H9 (cell line): ENCODE results near the gene TMED5. TPM values are rescaled to one million over a fixed set of nuclear protein-coding genes. Genes with fewer than 3 reads are reported as not detected.

Source experiments
- DNase-seq: peaks from one replicate; pipeline ENCODE4 v3.0.0-alpha.2; 2017
- H2AFZ ChIP-seq: one replicate; pipeline ENCODE4 v1.6.1; 2013; ENCODE audit warnings: mild to moderate bottlenecking, low read length, control low read depth, moderate library complexity
- H2AK5ac ChIP-seq: 2 replicates; pipeline ENCODE4 v1.6.1; 2013; ENCODE audit warnings: low read length, control low read depth, mixed read lengths; ENCODE audit not compliant: insufficient read length
- H2BK120ac ChIP-seq: one replicate; pipeline ENCODE4 v1.6.1; 2013; ENCODE audit warnings: low read depth, mild to moderate bottlenecking, low read length, control low read depth, inconsistent platforms; ENCODE audit not compliant: poor library complexity, severe bottlenecking
- H2BK12ac ChIP-seq: 2 replicates; pipeline ENCODE4 v1.6.1; 2013; ENCODE audit warnings: low read length, control low read depth, mixed read lengths, low read depth; ENCODE audit not compliant: insufficient read length
- H2BK15ac ChIP-seq: 2 replicates; pipeline ENCODE4 v1.6.1; 2013; ENCODE audit warnings: low read depth, low read length, control low read depth
- H2BK20ac ChIP-seq: one replicate; pipeline ENCODE4 v1.6.1; 2013; ENCODE audit warnings: low read depth, mild to moderate bottlenecking, low read length, control low read depth, inconsistent platforms; ENCODE audit not compliant: poor library complexity, severe bottlenecking
- H2BK5ac ChIP-seq: 2 replicates; pipeline ENCODE4 v1.6.1; 2013; ENCODE audit warnings: low read length, control low read depth, mixed read lengths; ENCODE audit not compliant: insufficient read length
- H3K14ac ChIP-seq: 2 replicates; pipeline ENCODE4 v1.6.1; 2013; ENCODE audit warnings: low read length, control low read depth; ENCODE audit not compliant: insufficient read depth
- H3K18ac ChIP-seq: 2 replicates; pipeline ENCODE4 v1.6.1; 2013; ENCODE audit warnings: low read depth, mild to moderate bottlenecking, mixed read lengths, low read length, control low read depth; ENCODE audit not compliant: insufficient read length
- H3K23ac ChIP-seq: 2 replicates; pipeline ENCODE4 v1.6.1; 2013; ENCODE audit warnings: low read length, control low read depth, mixed read lengths, low read depth; ENCODE audit not compliant: insufficient read length
- H3K23me2 ChIP-seq: 2 replicates; pipeline ENCODE4 v1.6.1; 2013; ENCODE audit warnings: low read depth, mild to moderate bottlenecking, mixed read lengths, low read length, control low read depth; ENCODE audit not compliant: insufficient read length, poor library complexity, severe bottlenecking
- H3K27ac ChIP-seq: 2 replicates; pipeline ENCODE4 v1.5.1; 2013; ENCODE audit warnings: low read length, control low read depth, mixed read lengths, low read depth; ENCODE audit not compliant: insufficient read length
- H3K27me3 ChIP-seq: 2 replicates; pipeline ENCODE4 v1.6.1; 2013; ENCODE audit warnings: low read length, control low read depth, inconsistent platforms; ENCODE audit not compliant: insufficient read depth
- H3K4ac ChIP-seq: 2 replicates; pipeline ENCODE4 v1.6.1; 2013; ENCODE audit warnings: low read depth, mild to moderate bottlenecking, control low read depth, inconsistent platforms, low read length, moderate library complexity
- H3K4me1 ChIP-seq: 2 replicates; pipeline ENCODE4 v1.6.1; 2013; ENCODE audit warnings: low read length, control low read depth, inconsistent platforms; ENCODE audit not compliant: insufficient read depth
- H3K4me2 ChIP-seq: 2 replicates; pipeline ENCODE4 v1.6.1; 2013; ENCODE audit warnings: low read length, control low read depth, mixed read lengths; ENCODE audit not compliant: insufficient read length, insufficient read depth
- H3K56ac ChIP-seq: 2 replicates; pipeline ENCODE4 v1.6.1; 2013; ENCODE audit warnings: low read depth, mild to moderate bottlenecking, mixed read lengths, low read length, control low read depth; ENCODE audit not compliant: insufficient read length
- H3K79me1 ChIP-seq: 2 replicates; pipeline ENCODE4 v1.6.1; 2013; ENCODE audit warnings: low read depth, mild to moderate bottlenecking, moderate library complexity, low read length, control low read depth, inconsistent platforms; ENCODE audit not compliant: insufficient read depth, poor library complexity, severe bottlenecking
- H3K79me2 ChIP-seq: 2 replicates; pipeline ENCODE4 v1.6.1; 2013; ENCODE audit warnings: low read length, control low read depth, inconsistent platforms; ENCODE audit not compliant: insufficient read depth
- H3K9ac ChIP-seq: 2 replicates; pipeline ENCODE4 v1.6.1; 2013; ENCODE audit warnings: low read length, control low read depth, mixed read lengths; ENCODE audit not compliant: insufficient read length; ENCODE audit errors: extremely low read depth
- H3K9me3 ChIP-seq: one replicate; pipeline ENCODE4 v1.6.1; 2013; ENCODE audit warnings: low read depth, low read length, inconsistent platforms; ENCODE audit not compliant: control insufficient read depth
- H3T11ph ChIP-seq: one replicate; pipeline ENCODE4 v1.6.1; 2013; ENCODE audit warnings: mild to moderate bottlenecking, low read length, control low read depth, inconsistent platforms
- H4K20me1 ChIP-seq: one replicate; pipeline ENCODE4 v1.6.1; 2013; ENCODE audit not compliant: control insufficient read depth, insufficient read length, insufficient read depth
- H4K5ac ChIP-seq: 2 replicates; pipeline ENCODE4 v1.6.1; 2013; ENCODE audit warnings: low read depth, mild to moderate bottlenecking, mixed read lengths, low read length, control low read depth; ENCODE audit not compliant: insufficient read length
- H4K8ac ChIP-seq: replicated peaks from 2 replicates; pipeline ENCODE4 v1.6.1; 2013; ENCODE audit warnings: low read length, control low read depth, mixed read lengths, low read depth; ENCODE audit not compliant: insufficient read length
- H4K91ac ChIP-seq: 2 replicates; pipeline ENCODE4 v1.6.1; 2013; ENCODE audit warnings: low read depth, mild to moderate bottlenecking, moderate library complexity, mixed read lengths, low read length, control low read depth; ENCODE audit not compliant: insufficient read length
- H3K27ac Mint-ChIP-seq, 3 experiments: 2 replicates in 2 of 3; 3 replicates in 1 of 3; pipeline ENCODE4 v1.8.0; 2020 to 2021; ENCODE audit warnings: mixed read lengths in 3 of 3, mild to moderate bottlenecking in 1 of 3, moderate library complexity in 1 of 3
- H3K27me3 Mint-ChIP-seq: 2 replicates; pipeline ENCODE4 v1.8.0; 2021; ENCODE audit warnings: low read depth, mild to moderate bottlenecking, moderate library complexity, mixed read lengths
- H3K36me3 Mint-ChIP-seq, 3 experiments: 2 replicates in 2 of 3; 3 replicates in 1 of 3; pipeline ENCODE4 v1.8.0; 2020 to 2021; ENCODE audit warnings: low read depth in 3 of 3, mixed read lengths in 3 of 3; ENCODE audit not compliant: insufficient read depth in 1 of 3
- H3K4me1 Mint-ChIP-seq, 2 experiments: 2 replicates each; pipeline ENCODE4 v1.8.0; 2020; ENCODE audit warnings: mixed read lengths in 2 of 2
- H3K4me3 Mint-ChIP-seq, 2 experiments: 2 replicates in 1 of 2; 3 replicates in 1 of 2; pipeline ENCODE4 v1.8.0; 2020 to 2021; ENCODE audit warnings: mild to moderate bottlenecking in 2 of 2, mixed read lengths in 2 of 2, moderate library complexity in 1 of 2
- H3K9me3 Mint-ChIP-seq, 2 experiments: 2 replicates in 1 of 2; 3 replicates in 1 of 2; pipeline ENCODE4 v1.8.0; 2020; ENCODE audit warnings: mild to moderate bottlenecking in 2 of 2, mixed read lengths in 2 of 2, moderate library complexity in 1 of 2
- CTCF ChIP-seq: fragments of 200-600 bp; sonication (generic); conservative IDR thresholded peaks from 3 replicates; pipeline ENCODE4 v1.8.0; 2021; ENCODE audit warnings: antibody characterized with exemption, mild to moderate bottlenecking
- WGBS: extraction: QIAGEN DNeasy Blood & Tissue Kit; methylation state at CpG from one replicate; pipeline ENCODE4 v1.1.7; 2013; ENCODE audit warnings: missing lambda C conversion rate, low lambda C conversion rate, mixed read lengths; ENCODE audit not compliant: insufficient read length; ENCODE audit errors: extremely low coverage; 5-methylcytosine and 5-hydroxymethylcytosine counted together
- total RNA-seq: library from RNA; stranded (reverse); gene quantifications from 2 replicates; pipeline ENCODE4 v1.2.1, GENCODE V29; 2021

The TMED5 gene
- total RNA-seq, 1 experiment from 2014 or later, result 35.0 TPM

- H2BK12ac ChIP-seq, result no peak overlapping the region
- no peaks in the 10 kb centered on the region for H3K79me2 ChIP-seq
- H2BK120ac ChIP-seq, result no peak overlapping the region
- H3K23ac ChIP-seq, result no peak overlapping the region
- H3K9ac ChIP-seq, result no peak overlapping the region
- no peak overlapping the region for H2BK20ac ChIP-seq
- Mint-ChIP-seq H3K36me3 (peaks cover 14 to 43% (median 43%) of the 10 kb centered on the region in 3 experiments), H3K4me3 (no peak overlapping the region), H3K27ac (0 out of 7 replicates have a peak overlapping the region, but pooled peaks of 1 of the 3 experiments have one; percentile 67), H3K9me3 (no peaks in the 10 kb centered on the region), H3K27me3 (no peaks in the 10 kb centered on the region; the same call in 1 of the 2 replicates), H3K4me1 (no peaks in the 10 kb centered on the region)
- no peak overlapping the region for H2AK5ac ChIP-seq
- no peak overlapping the region for H3K27ac ChIP-seq
- H3K4ac ChIP-seq, result no peak overlapping the region
- no peak overlapping the region for H3T11ph ChIP-seq
- H2AFZ ChIP-seq, result no peak overlapping the region
- H3K79me1 ChIP-seq, result peaks cover 2% of the 10 kb centered on the region
- H3K14ac ChIP-seq, result no peak overlapping the region
- H4K8ac ChIP-seq, result no peak overlapping the region
- no peaks in the 10 kb centered on the region for H3K9me3 ChIP-seq
- no peaks in the 10 kb centered on the region for H4K20me1 ChIP-seq
- no peaks in the 10 kb centered on the region for H3K27me3 ChIP-seq
- no peak overlapping the region for H2BK15ac ChIP-seq
- no peak overlapping the region for H4K91ac ChIP-seq
- WGBS, result 100% methylated on average over 1 of the region's 2 CpGs
- no peak for DNase-seq
- no peak overlapping the region for H3K56ac ChIP-seq
- no peaks in the 10 kb centered on the region for H3K4me1 ChIP-seq
- no peak overlapping the region for H3K4me2 ChIP-seq
- no peak for TF ChIP-seq CTCF
- no peaks in the 10 kb centered on the region for H3K23me2 ChIP-seq
- H4K5ac ChIP-seq, result no peak overlapping the region
- H2BK5ac ChIP-seq, result no peak overlapping the region
- H3K18ac ChIP-seq, result no peak overlapping the region
Measured at GRCh38 chr1:93142161-93142560, 38.1 kb downstream of the TMED5 start.
